Tibial nerve (tissue), 4 donors: ENCODE results near the gene SMIM14. TPM values are rescaled to one million over a fixed set of nuclear protein-coding genes. Genes with fewer than 3 reads are reported as not detected.
"Not testable (repeated sequence)": the region's sequence is repeated elsewhere in the genome, so short reads cannot be mapped to it uniquely, and the experiment has no call there.

Source experiments
- DNase-seq, 2 donors: peaks; one replicate each; pipeline ENCODE4 v3.0.0-alpha.2; 2019; ENCODE audit warnings: low spot score in 2 of 2
- H3K27ac ChIP-seq, 4 donors: fragments of 200-600 bp; sonication (generic) in 3 of 4; one replicate each; pipeline ENCODE4 v1.5.1; 2017 to 2019; ENCODE audit warnings: mild to moderate bottlenecking in 1 of 4
- H3K27me3 ChIP-seq, 2 donors: fragments of 200-600 bp; sonication (generic) in 1 of 2; one replicate each; pipeline versions ENCODE4 v1.5.1 to v1.6.0; 2017 to 2019
- H3K36me3 ChIP-seq, 3 donors: fragments of 200-600 bp; sonication (generic); one replicate each; pipeline ENCODE4 v1.5.1; 2018 to 2019
- H3K4me1 ChIP-seq, 4 donors: fragments of 200-600 bp; sonication (generic) in 3 of 4; one replicate each; pipeline ENCODE4 v1.5.1; 2017 to 2019
- H3K4me3 ChIP-seq, 4 donors: fragments of 200-600 bp; sonication (generic) in 3 of 4; one replicate each; pipeline ENCODE4 v1.5.1; 2017 to 2019; ENCODE audit warnings: mild to moderate bottlenecking in 1 of 4, moderate library complexity in 1 of 4
- H3K9me3 ChIP-seq, 4 donors: fragments of 200-600 bp; sonication (generic) in 3 of 4; one replicate each; pipeline ENCODE4 v1.5.1; 2017 to 2019
- EP300 ChIP-seq, 2 donors: sonication (generic); formaldehyde crosslinking; IDR thresholded peaks; one replicate each; pipeline ENCODE4 v1.6.1; 2017; ENCODE audit warnings: antibody characterized with exemption in 2 of 2, mild to moderate bottlenecking in 1 of 2
- POLR2A ChIP-seq, 2 donors: fragments of 450-650 bp; IDR thresholded peaks; one replicate each; pipeline ENCODE4 v1.6.1; 2017; ENCODE audit warnings: antibody characterized with exemption in 2 of 2, mild to moderate bottlenecking in 2 of 2, moderate library complexity in 2 of 2
- WGBS, 2 donors: methylation state at CpG; one replicate each; pipeline ENCODE4 v1.1.5; 2018; 5-methylcytosine and 5-hydroxymethylcytosine counted together
- small RNA-seq: library from RNA; depleted of rRNA; stranded (forward); fragments of <200 nt; gene quantifications from one replicate; pipeline ENCODE3, GENCODE V24; 2016
- total RNA-seq, 4 donors: library from RNA; depleted of rRNA; stranded (reverse); fragments of >200 nt; gene quantifications; one replicate each; pipeline ENCODE4 v1.1.0, GENCODE V29; 2016
- TF ChIP-seq, protein P1 (sequence below), 5 experiments: fragments of 200-600 bp in 3 of 5; fragments of 450-650 bp in 2 of 5; sonication (generic) in 3 of 5; IDR thresholded peaks; one replicate each; pipeline ENCODE4 v1.5.1; 2016 to 2019; ENCODE audit warnings: antibody characterized with exemption in 5 of 5, mild to moderate bottlenecking in 3 of 5, moderate library complexity in 2 of 5

SMIM14 gene
- total RNA-seq, 4 donors from 2014 or later, result 26.7 to 42.6 (median 36.2) TPM

DNA sequence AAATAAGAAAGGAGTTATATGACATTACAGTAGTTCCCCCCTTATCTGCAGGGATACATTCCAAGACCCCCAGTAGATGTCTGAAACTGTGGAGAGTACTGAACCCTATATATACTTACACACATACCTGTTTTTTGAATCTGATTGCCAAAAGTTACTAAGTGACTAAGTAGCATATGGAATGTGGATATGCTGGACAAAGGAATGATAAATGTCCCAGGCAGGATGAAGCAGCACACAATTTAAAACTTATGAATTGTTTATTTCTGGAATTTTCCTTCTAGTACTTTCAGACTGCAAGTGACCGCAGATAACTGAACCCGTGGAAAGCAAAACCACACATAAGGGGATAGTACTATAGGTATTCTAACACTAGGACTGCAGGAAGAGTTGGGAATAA lies 134.1 kb downstream of the SMIM14 start:
- Histone ChIP-seq H3K36me3 (peaks cover 2 to 100% (median 32%) of the 10 kb centered on the region in 3 donors), H3K4me3 (no peak overlapping the region), H3K4me1 (peaks cover 0 to 8% (median 0%) of the 10 kb centered on the region in 4 donors), H3K9me3 (no peaks in the 10 kb centered on the region), H3K27ac (no peak overlapping the region), H3K27me3 (no peaks in the 10 kb centered on the region)
- no peak for DNase-seq
- TF ChIP-seq POLR2A (IDR thresholded peaks at IDR 0.05), result no peak
- TF ChIP-seq EP300 (IDR thresholded peaks at IDR 0.05), result no peak
- TF ChIP-seq, protein P1, sequence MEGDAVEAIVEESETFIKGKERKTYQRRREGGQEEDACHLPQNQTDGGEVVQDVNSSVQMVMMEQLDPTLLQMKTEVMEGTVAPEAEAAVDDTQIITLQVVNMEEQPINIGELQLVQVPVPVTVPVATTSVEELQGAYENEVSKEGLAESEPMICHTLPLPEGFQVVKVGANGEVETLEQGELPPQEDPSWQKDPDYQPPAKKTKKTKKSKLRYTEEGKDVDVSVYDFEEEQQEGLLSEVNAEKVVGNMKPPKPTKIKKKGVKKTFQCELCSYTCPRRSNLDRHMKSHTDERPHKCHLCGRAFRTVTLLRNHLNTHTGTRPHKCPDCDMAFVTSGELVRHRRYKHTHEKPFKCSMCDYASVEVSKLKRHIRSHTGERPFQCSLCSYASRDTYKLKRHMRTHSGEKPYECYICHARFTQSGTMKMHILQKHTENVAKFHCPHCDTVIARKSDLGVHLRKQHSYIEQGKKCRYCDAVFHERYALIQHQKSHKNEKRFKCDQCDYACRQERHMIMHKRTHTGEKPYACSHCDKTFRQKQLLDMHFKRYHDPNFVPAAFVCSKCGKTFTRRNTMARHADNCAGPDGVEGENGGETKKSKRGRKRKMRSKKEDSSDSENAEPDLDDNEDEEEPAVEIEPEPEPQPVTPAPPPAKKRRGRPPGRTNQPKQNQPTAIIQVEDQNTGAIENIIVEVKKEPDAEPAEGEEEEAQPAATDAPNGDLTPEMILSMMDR (IDR thresholded peaks at IDR 0.05), result no peak
- 95 to 96% methylated on average over 2 of the region's 2 CpGs for WGBS, 2 donors

DNA sequence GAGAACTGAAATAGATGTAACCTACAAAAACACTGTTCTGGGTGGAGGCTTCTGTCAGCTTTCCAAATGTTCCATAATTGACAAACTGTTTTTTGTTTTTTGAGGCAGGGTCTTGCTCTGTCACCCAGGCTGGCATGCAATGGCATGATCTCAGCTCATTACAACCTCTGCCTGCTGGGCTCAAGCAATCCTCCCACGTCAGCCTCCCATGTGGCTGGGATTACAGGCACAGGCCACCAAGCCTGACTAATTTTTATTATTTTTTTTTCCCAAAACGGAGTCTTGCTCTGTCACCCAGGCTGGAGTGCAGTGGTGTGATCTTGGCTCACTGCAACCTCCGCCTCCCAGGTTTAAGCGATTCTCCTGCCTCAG lies 136.0 kb downstream of the SMIM14 start:
- H3K4me3 ChIP-seq, H3K9me3 ChIP-seq, H3K27me3 ChIP-seq, H3K4me1 ChIP-seq, DNase-seq: not testable (repeated sequence)
- Histone ChIP-seq H3K27ac (peak overlapping the region in 2 of 4 donors; percentile 51 to 55), H3K36me3 (peaks cover under 1 to 94% (median 28%) of the 10 kb centered on the region in 3 donors)
- WGBS, 2 donors, result 73 to 79% methylated on average over 4 of the region's 4 CpGs

DNA sequence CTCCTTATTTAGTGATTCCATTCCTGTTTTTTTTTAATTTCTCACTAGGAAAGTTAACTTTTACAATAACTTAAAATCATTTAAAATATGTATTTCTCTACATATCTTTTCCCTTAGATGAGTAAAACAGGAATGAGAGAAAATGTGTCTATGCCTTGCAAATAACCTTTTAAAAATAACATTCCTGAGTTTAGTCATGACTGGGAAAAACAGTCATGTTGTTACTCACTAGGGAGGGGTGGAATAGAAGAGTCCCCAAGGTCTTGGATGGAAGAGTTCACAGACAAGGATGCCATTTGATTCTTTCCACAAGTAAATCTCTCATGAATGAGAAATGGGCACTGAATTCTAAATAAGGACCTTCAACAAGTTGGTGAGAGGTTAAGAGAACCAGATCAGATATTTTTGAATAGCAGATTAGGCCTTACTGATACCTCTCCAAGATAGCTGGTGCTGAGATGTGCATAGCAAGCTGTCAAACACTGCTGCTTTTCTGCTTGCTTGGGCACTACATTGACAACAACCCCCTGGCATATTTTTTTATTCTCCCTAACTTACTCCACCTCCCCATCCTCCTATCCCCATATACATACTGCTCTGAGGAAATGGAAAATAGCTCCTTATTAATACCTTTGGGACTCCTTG lies 136.5 kb downstream of the SMIM14 start:
- TF ChIP-seq POLR2A (IDR thresholded peaks at IDR 0.05), result no peak
- TF ChIP-seq, protein P1 (IDR thresholded peaks at IDR 0.05), result no peak
- peak in 1 of 2 donors; percentile 6 for TF ChIP-seq EP300 (IDR thresholded peaks at IDR 0.05)
- no peak overlapping the region for H3K4me3 ChIP-seq
- DNase-seq, result no peak
- peaks cover 0 to 89% (median 28%) of the 10 kb centered on the region in 3 donors for H3K36me3 ChIP-seq
- no peaks in the 10 kb centered on the region for H3K9me3 ChIP-seq
- peak overlapping the region in 2 of 4 donors; percentile 51 to 55 for H3K27ac ChIP-seq
- peaks cover 0 to 8% (median 0%) of the 10 kb centered on the region in 4 donors for H3K4me1 ChIP-seq
- no peaks in the 10 kb centered on the region for H3K27me3 ChIP-seq

DNA sequence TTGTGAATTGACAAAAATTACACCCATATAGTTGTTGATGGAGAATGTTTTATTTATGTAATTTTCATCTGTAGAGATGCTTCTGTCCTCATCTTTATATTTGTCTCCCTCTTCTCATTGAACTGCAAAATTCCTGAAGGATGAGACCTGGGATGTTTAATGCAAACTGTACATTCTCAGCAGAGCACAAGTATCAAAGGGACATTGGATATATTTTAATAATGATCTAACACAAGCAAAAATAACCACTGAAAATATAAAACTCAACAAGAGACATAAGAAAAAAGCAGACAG lies 140.0 kb downstream of the SMIM14 start:
- Histone ChIP-seq H3K4me3 (no peak overlapping the region), H3K4me1 (peaks cover 0 to 8% (median 0%) of the 10 kb centered on the region in 4 donors), H3K9me3 (no peaks in the 10 kb centered on the region), H3K27me3 (no peaks in the 10 kb centered on the region), H3K36me3 (peaks cover 0 to 55% (median 13%) of the 10 kb centered on the region in 3 donors), H3K27ac (no peak overlapping the region)
- TF ChIP-seq EP300 (IDR thresholded peaks at IDR 0.05) (no peak), POLR2A (IDR thresholded peaks at IDR 0.05) (no peak)
- TF ChIP-seq, protein P1 (IDR thresholded peaks at IDR 0.05), result no peak
- DNase-seq, result no peak

DNA sequence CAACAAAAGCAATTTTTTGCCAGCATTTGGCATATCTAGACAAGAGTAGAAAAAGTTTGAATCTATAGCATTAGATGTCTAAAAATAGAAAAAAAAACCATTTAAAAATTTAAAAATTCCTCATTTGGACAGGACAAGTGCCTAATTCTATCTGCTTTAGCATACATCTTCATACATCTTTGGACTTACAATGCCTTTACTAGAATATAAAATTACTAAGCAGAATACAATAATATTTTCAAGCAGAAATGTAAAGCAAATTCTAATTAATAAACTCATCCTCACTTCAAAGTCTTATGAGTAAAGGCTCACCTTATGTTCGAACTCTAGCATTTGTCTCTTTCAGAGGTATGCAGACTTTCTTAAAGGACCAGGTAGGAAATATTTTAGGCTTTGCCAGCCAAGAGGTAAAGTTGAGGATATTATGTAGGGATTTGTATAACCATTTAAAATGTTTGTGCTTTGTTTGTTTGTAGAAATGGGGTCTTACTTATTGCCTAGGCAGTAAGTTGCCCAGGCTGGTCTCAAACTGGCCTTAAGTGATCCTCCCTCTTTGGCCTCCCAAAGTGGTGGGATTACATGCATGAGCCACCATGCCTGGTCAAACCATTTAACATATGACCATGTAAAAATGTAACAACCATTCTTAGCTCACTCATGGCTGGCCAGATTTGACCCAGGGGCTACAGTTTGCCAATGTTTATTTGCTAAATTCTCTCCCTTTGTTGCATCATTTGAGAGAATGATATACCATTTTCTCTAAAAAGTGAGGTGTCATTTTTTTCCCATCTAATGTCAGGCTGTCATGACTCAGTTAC lies 140.5 kb downstream of the SMIM14 start:
- H3K4me1 ChIP-seq, result peaks cover 0 to 8% (median 0%) of the 10 kb centered on the region in 4 donors
- H3K27me3 ChIP-seq, result no peaks in the 10 kb centered on the region
- TF ChIP-seq POLR2A (IDR thresholded peaks at IDR 0.05) (no peak), EP300 (IDR thresholded peaks at IDR 0.05) (no peak)
- TF ChIP-seq, protein P1 (IDR thresholded peaks at IDR 0.05), result no peak
- no peak overlapping the region for H3K4me3 ChIP-seq
- WGBS, 2 donors, result 90 to 92% methylated on average over 1 of the region's 1 CpG
- H3K27ac ChIP-seq, result no peak overlapping the region
- no peak for DNase-seq
- peaks cover 0 to 49% (median 8%) of the 10 kb centered on the region in 3 donors for H3K36me3 ChIP-seq
- H3K9me3 ChIP-seq, result no peaks in the 10 kb centered on the region

Small RNAs within 50 kb of the gene (small RNA-seq; reads per million reads assigned to genes)
- not detected for gene RNU7-11P

Other genes with a start within 250 kb of the SMIM14 start
- gene KLB, start 231.9 kb downstream of the SMIM14 start, total RNA-seq, result 10 to 100 TPM in 1 of 4 donors, 1 to 10 TPM in 3; 1.6 to 10.2 (median 3.4) TPM
- gene RPL9, start 179.9 kb downstream of the SMIM14 start, total RNA-seq, result 1,000 to 10,000 TPM; 2,396 to 3,997 (median 2,918) TPM
- gene LIAS, start 179.8 kb downstream of the SMIM14 start, total RNA-seq, result 10 to 100 TPM in 3 of 4 donors, 1 to 10 TPM in 1; 9.3 to 11.2 (median 11.0) TPM
- 100 to 1,000 TPM in 1 of 4 donors, 10 to 100 TPM in 3; 39.5 to 108 (median 64.4) TPM for gene UGDH, start 111.4 kb downstream of the SMIM14 start, total RNA-seq
- gene UBE2K, start 59.3 kb upstream of the SMIM14 start, total RNA-seq, result 10 to 100 TPM; 19.0 to 28.0 (median 24.5) TPM